Right lobe of liver (tissue), 6 donors: ENCODE measurements around the gene LEO1. TPM values are rescaled to one million over a fixed set of nuclear protein-coding genes. Genes with fewer than 3 reads are reported as not detected.

Source experiments
- ATAC-seq, 4 donors: fragments of 200-7000 bp; cut with Tn5 transposase; one replicate each; pipeline ENCODE4 v1.9.1; 2020; ENCODE audit warnings: mild to moderate bottlenecking in 4 of 4, moderate library complexity in 4 of 4
- DNase-seq, 3 donors: peaks; one replicate each; pipeline ENCODE4 v3.0.0-alpha.2; 2020
- H3K27ac ChIP-seq, 3 donors: fragments of 200-600 bp; one replicate each; pipeline ENCODE4 v1.8.0; 2022
- H3K27me3 ChIP-seq, 2 donors: fragments of 200-600 bp; one replicate each; pipeline ENCODE4 v1.8.0; 2022
- H3K36me3 ChIP-seq, 4 donors: fragments of 200-600 bp; sonication (generic) in 1 of 4; one replicate each; pipeline versions ENCODE4 v1.5.1 to v1.8.0; 2017 to 2022; ENCODE audit warnings: control low read depth in 1 of 4
- H3K4me1 ChIP-seq, 4 donors: fragments of 200-600 bp; sonication (generic) in 1 of 4; one replicate each; pipeline versions ENCODE4 v1.5.1 to v1.8.0; 2017 to 2022; ENCODE audit warnings: control low read depth in 1 of 4
- H3K4me3 ChIP-seq, 3 donors: fragments of 200-600 bp; one replicate each; pipeline ENCODE4 v1.8.0; 2022
- H3K9me3 ChIP-seq, 4 donors: fragments of 200-600 bp; sonication (generic) in 1 of 4; one replicate each; pipeline versions ENCODE4 v1.5.1 to v1.8.0; 2017 to 2022; ENCODE audit warnings: control low read depth in 1 of 4
- CTCF ChIP-seq, 4 donors: fragments of 200-600 bp in 3 of 4; fragments of 450-650 bp in 1 of 4; IDR thresholded peaks; one replicate each; pipeline versions ENCODE4 v1.5.1 to v1.8.0; 2016 to 2022; ENCODE audit warnings: antibody characterized with exemption in 4 of 4, mild to moderate bottlenecking in 2 of 4
- POLR2A ChIP-seq: fragments of 450-650 bp; IDR thresholded peaks from one replicate; pipeline ENCODE4 v1.6.1; 2017; ENCODE audit warnings: antibody characterized with exemption, mild to moderate bottlenecking
- WGBS: methylation state at CpG from one replicate; pipeline ENCODE4 v1.1.6; 2018; ENCODE audit warnings: low coverage, low lambda C conversion rate; ENCODE audit not compliant: insufficient coverage; ENCODE audit errors: missing lambda C conversion rate; 5-methylcytosine and 5-hydroxymethylcytosine counted together
- intact Hi-C, 2 donors: fragments of 100-400 bp; cut with DNase I; formaldehyde crosslinking; loops; one replicate each; pipeline versions ENCODE4 v1.11.2 to v1.14.1; 2022
- total RNA-seq, 6 experiments: library from RNA; depleted of rRNA in 2 of 6; stranded (reverse); fragments of >200 nt in 2 of 6; fragmentation: NEBNext Ultra II Directional in 3 of 6; extraction: Animal tissue kit (Norgen Biotek cat#: 25700) in 3 of 6; gene quantifications; one replicate each; pipeline versions ENCODE4 v1.1.0 to v1.2.4, GENCODE V29; 2016 to 2023
- donor health status: DM: no; HTN: yes; CAD: no.
- donor health status: DM: no; HTN: no; CAD: no.
- donor health status: DM: no; HTN: no; CAD: no.
- donor health status: DM: no; HTN: yes; CAD: no.
- donor health status: DM: no; HTN: yes; CAD: no.

LEO1 gene
- total RNA-seq, 6 experiments from 2014 or later: 8.9 to 20.6 (median 11.9) TPM

GRCh38 chr15:52010633-52011595, 39.3 kb upstream of the LEO1 start:
- H3K4me3 ChIP-seq: no peak overlapping the region
- intact Hi-C loops: no loop called here
- 88% methylated on average over 14 of the region's 14 CpGs for WGBS
- H3K36me3 ChIP-seq: no peaks in the 10 kb centered on the region
- no peak for DNase-seq
- TF ChIP-seq CTCF (IDR thresholded peaks at IDR 0.05): no peak
- no peak for ATAC-seq
- H3K27me3 ChIP-seq: no peaks in the 10 kb centered on the region
- no peaks in the 10 kb centered on the region for H3K9me3 ChIP-seq
- no peak overlapping the region for H3K27ac ChIP-seq
- H3K4me1 ChIP-seq: peaks cover 0 to 11% (median 0%) of the 10 kb centered on the region in 4 donors

- Histone ChIP-seq H3K27ac (peak overlapping the region in 1 of 3 donors; percentile 18), H3K4me1 (peaks cover 0 to 11% (median 0%) of the 10 kb centered on the region in 4 donors), H3K27me3 (no peaks in the 10 kb centered on the region), H3K9me3 (no peaks in the 10 kb centered on the region), H3K4me3 (no peak overlapping the region), H3K36me3 (no peaks in the 10 kb centered on the region)
- 50% methylated on average over 2 of the region's 2 CpGs for WGBS
- peak; percentile 66 to 77 (median 73) for ATAC-seq
- TF ChIP-seq POLR2A (no peak), CTCF (IDR thresholded peaks at IDR 0.05) (no peak)
- no peak for DNase-seq
- intact Hi-C loops: no loop called here
Measured at GRCh38 chr15:52008698-52009434, 37.3 kb upstream of the LEO1 start.

GRCh38 chr15:52008359-52008697, 36.8 kb upstream of the LEO1 start:
- DNase-seq (no peak), ATAC-seq (no peak)
- intact Hi-C loops: no loop called here
- 87% methylated on average over 5 of the region's 5 CpGs for WGBS
- H3K36me3 ChIP-seq: no peaks in the 10 kb centered on the region
- no peaks in the 10 kb centered on the region for H3K9me3 ChIP-seq
- peaks cover 0 to 11% (median 0%) of the 10 kb centered on the region in 4 donors for H3K4me1 ChIP-seq
- TF ChIP-seq POLR2A (no peak), CTCF (IDR thresholded peaks at IDR 0.05) (no peak)
- H3K27ac ChIP-seq: no peak overlapping the region
- no peak overlapping the region for H3K4me3 ChIP-seq
- no peaks in the 10 kb centered on the region for H3K27me3 ChIP-seq

- Histone ChIP-seq H3K27me3 (no peaks in the 10 kb centered on the region), H3K27ac (no peak overlapping the region), H3K36me3 (no peaks in the 10 kb centered on the region), H3K4me3 (no peak overlapping the region), H3K4me1 (peaks cover 0 to 11% (median 0%) of the 10 kb centered on the region in 4 donors), H3K9me3 (no peaks in the 10 kb centered on the region)
- intact Hi-C loops: no loop called here
- DNase-seq: no peak
- peak; percentile 10 to 53 (median 38) for ATAC-seq
- WGBS: 60% methylated on average over 3 of the region's 3 CpGs
- TF ChIP-seq POLR2A: no peak
- TF ChIP-seq CTCF (IDR thresholded peaks at IDR 0.05): no peak
Measured at GRCh38 chr15:52006702-52007340, 35.2 kb upstream of the LEO1 start.
